T1000 (cell line): ENCODE measurements around the gene VEPH1.

Experiments
- DNase-seq: peaks from one replicate; lab custom pipeline; 2025; ENCODE audit warnings: mixed read lengths; lab: John Stamatoyannopoulos, UW

Gene VEPH1

GRCh38 chr3:157259825-157260224 is 243.4 kb downstream of the VEPH1 start:
- no peak for DNase-seq

GRCh38 chr3:157257101-157257500 is 246.1 kb downstream of the VEPH1 start:
- DNase-seq, result no peak

DNA sequence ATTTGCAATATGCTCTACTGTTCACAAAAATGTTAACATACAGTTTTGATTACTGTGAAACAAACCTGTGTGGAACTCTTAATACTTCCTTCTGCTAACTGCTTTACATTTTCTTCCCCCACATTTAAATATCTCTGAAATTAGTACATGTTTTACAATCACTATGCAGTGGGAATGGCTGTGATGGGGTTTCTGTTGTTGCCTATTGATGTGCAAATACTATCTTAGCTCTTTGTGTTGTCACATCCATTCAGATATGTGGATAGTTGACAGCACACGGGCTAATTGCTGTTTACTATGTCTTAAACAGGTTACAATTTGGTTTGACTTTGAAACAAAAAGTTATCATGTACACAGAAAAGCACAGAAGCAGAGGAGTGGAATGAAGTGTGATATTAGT is 247.4 kb downstream of the VEPH1 start:
- DNase-seq, result no peak

DNA sequence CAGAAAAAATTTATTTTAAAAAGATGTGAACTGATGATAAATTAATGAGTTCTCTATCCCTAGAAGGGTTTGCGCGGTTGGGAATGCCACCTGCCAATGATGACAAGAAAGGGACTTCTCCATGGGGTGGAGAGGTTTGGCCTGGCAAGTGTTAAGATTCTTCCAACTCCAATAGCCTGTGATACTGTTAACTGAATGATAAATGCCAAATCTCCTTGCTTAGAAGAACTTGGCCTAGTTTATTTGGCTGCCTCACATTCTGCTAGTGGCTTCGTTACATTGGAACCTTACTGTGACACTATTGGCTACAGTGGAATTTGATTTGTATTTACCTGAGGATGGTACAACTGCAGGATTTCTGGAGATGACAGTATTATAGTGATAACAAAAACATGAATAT is 251.5 kb downstream of the VEPH1 start:
- no peak for DNase-seq

DNA sequence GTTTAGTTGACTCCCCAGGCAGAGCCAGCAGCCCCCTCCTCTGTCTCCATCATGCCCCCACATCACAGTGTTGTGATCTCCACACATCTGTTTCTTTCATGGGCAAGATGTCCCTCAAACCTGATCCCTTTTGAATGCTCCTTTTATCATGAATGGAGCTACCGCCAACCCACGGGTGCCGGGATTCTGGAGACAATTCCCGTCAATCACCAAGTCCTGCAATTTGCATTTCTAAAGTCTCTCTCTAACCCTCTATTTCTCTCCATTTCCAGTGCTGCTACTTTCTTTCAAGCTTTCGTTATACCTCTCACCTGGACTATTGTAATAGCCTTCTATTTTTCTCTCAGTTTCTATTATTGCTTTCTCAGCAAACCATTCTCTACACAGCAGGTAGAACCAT is 253.6 kb downstream of the VEPH1 start:
- no peak for DNase-seq

DNA sequence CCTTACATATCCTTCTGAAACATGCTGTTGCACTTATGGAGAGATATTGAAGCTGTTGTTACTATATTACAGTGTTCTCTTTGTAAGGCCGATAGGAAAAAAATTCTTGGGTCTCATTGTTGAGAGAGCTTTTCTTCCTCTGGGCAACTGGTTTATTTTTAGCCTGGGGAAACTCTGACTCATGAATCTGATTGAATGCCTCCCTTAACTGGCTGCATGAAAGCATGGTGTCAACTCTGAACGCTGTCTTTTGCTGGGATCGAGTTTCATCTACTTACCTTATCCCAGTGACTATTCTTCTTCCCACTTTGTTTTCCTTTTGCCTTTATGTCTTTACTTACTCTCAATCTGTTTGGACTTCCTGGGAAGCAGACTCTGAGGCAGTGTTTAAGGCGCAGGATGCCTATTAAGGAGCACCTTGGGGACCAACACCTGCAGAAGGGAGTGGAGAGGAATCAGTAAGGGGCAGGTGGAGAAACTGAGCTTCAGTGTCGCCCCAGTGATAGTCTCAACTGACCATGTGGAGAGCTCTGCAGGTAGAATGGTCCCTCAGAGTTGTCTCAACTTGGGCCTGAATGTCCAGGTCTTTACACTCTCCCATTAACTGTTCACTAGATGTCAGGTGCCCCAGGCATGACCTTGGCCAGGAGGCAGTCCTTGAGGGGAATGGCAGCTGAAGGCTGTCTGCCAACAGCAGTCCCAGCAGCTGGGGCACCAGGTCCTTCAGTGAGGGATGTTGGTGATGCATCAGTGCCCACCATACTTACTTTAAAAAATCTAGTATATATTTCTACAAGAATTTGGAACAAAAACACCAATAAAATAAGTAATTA is 254.4 kb downstream of the VEPH1 start:
- DNase-seq, result no peak

GRCh38 chr3:157247391-157247790 is 255.8 kb downstream of the VEPH1 start:
- no peak for DNase-seq

DNA sequence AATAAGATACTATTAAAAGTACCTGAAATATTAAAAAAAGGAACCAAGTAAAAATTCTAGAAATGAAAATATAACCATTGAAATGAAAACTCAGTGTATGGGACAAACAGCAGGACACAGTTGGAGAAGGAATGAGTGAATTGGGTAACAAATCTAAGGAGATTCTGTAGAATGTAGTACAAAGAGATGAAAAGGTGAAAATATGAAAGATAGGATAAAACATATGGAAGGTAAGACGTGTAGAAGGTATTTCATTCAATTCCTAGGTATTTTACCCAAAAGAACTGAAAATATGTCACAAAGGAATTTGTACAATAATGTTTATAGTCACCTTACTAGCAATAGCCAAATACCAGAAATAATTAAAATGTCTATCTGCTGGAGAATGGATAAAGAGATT is 260.4 kb downstream of the VEPH1 start:
- no peak for DNase-seq

GRCh38 chr3:157241599-157241998 is 261.6 kb downstream of the VEPH1 start:
- DNase-seq, result no peak

- no peak for DNase-seq
These were observed 262.8 kb downstream of the VEPH1 start for GRCh38 chr3:157240408-157240807.

- DNase-seq, result no peak
These were observed 264.0 kb downstream of the VEPH1 start for GRCh38 chr3:157239082-157239704.

GRCh38 chr3:157238457-157238856 is 264.8 kb downstream of the VEPH1 start:
- DNase-seq, result no peak

- DNase-seq, result no peak
These were observed 265.3 kb downstream of the VEPH1 start for GRCh38 chr3:157237886-157238285.

DNA sequence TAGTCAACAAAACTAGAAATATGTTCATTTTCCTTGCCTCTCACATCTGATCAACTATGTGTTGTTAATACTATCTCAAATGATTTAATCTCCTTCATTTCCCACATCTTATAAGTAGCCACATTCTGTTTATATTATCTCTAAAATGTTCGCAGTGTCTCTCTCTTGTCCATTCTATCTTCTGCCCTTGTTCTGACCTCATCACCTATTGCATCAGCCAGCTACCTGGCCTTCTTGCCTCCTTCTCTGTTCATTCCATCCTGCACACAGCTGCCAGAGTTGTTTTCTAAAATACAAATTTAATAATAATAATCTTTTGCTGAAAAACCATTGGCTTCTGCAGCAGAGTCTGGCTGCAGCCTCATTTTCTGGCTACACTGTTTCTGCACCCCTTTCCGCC is 267.9 kb downstream of the VEPH1 start:
- no peak for DNase-seq

- DNase-seq, result no peak
These were observed 269.3 kb downstream of the VEPH1 start for GRCh38 chr3:157233923-157234322.

DNA sequence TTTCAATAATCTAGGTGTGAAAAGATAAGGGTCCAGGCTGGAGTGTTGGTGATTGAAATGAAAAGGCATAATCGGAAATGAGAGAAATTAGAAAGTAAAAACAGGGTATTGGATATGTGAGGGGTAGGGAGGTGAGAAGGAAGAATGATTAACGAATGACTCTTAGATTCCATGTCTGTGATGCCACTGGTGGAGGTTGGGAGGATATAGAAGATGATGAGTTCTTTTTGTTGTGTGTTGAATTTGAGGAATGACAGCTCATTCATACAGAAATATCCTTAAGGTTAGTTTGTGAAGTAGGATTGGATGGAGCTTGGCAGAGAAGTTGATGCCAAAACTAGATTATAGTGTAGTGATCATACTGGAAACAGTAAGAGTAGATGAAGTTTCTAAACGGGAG is 271.1 kb downstream of the VEPH1 start:
- DNase-seq, result no peak

DNA sequence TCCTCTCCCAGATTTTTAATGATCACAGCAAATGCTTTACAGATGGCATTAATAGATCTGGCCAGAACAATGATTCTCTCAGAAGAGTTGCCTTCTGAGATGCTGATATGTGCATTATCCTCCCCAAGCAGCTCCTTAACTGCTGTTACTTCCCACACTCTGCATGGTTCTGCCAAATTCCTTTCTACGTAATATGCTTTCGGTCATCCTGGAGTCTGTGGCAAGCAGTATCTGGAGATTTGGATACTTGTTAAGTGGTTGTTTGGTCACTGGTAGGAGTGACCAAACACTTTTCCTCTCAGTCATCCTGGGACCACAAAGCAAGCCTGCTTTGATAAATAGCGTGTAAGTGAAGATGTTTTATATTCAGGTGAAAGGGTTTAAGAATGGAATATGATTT is 272.1 kb downstream of the VEPH1 start:
- DNase-seq, result no peak

GRCh38 chr3:157226173-157226847 is 276.9 kb downstream of the VEPH1 start:
- DNase-seq, result no peak

DNA sequence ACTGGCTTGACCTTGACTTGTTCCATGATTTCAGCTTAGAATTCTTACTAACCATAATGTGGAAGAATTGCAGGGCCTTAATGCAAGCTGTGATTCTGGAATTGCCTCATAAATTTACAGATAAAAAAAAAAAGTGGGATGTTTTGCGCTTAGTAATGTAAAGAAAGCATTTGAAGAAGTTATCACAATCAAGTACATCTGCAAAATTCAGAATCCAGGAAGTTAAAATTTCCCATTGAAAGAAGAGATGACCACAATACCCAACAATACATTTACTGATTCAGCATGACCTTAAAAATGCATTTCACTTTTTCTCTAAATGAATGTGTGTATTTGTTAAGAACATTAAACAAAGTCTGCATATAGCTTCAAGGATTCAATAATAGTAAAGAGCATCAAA is 278.2 kb downstream of the VEPH1 start:
- no peak for DNase-seq

- DNase-seq, result no peak
These were observed 282.3 kb downstream of the VEPH1 start for GRCh38 chr3:157220883-157221282.

DNA sequence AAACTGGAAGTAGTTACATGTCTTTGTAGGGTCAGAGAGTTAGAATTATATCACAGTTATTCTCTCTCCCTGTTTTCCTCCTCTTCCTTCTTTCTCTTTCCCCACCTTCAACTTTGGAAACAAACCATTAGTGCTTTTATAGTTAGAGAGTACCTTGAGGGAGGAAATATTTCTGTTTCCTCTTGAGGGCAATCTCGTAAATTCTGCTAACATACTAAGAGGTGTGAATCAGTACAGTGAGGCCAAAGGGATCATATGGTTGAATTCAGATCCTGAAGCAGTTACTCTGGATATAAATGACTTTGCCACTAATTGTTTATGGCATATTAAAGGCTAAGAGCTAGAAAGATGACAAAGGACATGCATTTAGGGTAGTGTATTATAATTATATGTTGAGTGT is 283.0 kb downstream of the VEPH1 start:
- no peak for DNase-seq

- no peak for DNase-seq
These were observed 284.0 kb downstream of the VEPH1 start for GRCh38 chr3:157219215-157219614.
